NCI-H1092 treated with DMSO at 0.1 percent for 48 hours (cell line): ENCODE data around the gene WDR76.
"Not testable (repeated sequence)": the region's sequence is repeated elsewhere in the genome, so short reads cannot be mapped to it uniquely, and the experiment has no call there.

Experiments
- DNase-seq: peaks from one replicate; lab custom pipeline; 2025; lab: John Stamatoyannopoulos, UW

WDR76 gene

GRCh38 chr15:43821505-43821904, 5.3 kb upstream of the WDR76 start:
- DNase-seq: no peak

GRCh38 chr15:43824302-43825246, 2.2 kb upstream of the WDR76 start, which contains the start of gene MFAP1:
Gene MFAP1, minus strand, starts transcription at chr15:43824690. Its CDS starts 121 bp downstream, at chr15:43824569.
- peak; percentile 95 for DNase-seq

DNA sequence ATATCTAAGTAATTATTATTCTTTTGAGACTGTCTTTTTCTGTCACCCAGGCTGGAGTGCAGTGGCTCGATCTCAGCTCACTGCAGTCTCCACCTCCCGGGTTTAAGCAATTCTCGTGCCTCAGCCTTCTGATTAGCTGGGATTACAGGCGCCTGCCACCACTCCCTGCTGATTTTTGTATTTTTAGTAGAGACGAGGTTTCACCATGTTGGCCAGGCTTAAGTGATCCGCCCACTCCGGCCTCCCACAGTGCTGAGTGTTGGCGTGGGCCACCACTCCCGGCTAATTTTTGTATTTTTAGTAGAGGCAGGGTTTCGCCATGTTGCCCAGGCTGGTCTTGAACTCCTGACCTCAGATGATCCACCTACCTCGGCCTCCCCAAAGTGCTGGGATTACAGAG, 1.5 kb upstream of the WDR76 start:
- DNase-seq: not testable (repeated sequence)

DNA sequence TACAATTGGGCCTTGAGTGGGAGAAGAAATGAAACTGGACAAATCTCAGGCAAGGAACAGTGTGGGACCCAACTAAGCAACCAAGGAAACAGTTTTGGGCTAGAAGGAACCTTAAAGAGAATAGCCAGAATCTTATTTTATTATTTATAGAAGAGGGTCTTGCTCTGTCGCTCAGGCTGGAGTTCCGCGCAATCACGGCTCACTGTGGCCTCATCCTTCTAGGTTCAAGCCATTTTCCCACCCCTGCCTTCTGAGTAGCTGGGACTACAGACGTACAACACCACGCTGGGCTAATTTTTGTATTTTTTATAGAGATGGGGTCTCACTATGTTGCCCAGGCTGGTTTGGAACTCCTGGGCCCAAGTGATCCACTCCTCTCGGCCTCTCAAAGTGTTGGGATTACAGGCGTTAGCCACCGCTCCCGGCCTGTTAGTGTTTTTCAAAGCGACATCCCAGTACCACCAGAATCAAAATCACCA, 734 bp upstream of the WDR76 start:
- no peak for DNase-seq

GRCh38 chr15:43828061-43828657, 1.4 kb downstream of the WDR76 start:
- no peak for DNase-seq

GRCh38 chr15:43829951-43830540, 3.2 kb downstream of the WDR76 start:
- DNase-seq: not testable (repeated sequence)

DNA sequence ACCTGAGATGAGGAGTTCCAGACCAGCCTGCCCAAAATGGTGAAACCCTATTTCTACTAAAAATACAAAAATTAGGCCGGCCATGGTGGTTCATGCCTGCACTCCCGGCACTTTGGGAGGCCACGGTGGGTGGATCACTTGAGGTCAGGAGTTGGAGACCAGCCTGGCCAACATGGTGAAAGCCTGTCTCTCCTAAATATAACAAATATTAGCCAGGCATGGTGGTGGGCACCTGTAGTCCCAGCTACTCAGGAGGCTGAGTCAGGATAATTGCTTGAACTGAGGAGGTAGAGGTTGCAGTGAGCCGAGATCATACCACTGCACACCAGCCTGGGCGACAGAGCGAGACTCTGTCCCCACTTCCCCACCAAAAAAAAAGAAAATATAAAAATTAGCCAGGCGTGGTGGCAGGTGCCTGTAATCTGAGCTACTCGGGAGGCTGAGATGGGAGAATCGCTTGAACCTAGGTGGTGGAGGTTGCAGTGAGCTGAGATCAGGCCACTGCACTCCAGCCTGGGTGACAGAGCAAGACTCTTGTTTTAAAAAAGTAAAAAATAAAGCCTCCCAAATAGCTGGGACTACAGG, 4.0 kb downstream of the WDR76 start:
- DNase-seq: not testable (repeated sequence)

DNA sequence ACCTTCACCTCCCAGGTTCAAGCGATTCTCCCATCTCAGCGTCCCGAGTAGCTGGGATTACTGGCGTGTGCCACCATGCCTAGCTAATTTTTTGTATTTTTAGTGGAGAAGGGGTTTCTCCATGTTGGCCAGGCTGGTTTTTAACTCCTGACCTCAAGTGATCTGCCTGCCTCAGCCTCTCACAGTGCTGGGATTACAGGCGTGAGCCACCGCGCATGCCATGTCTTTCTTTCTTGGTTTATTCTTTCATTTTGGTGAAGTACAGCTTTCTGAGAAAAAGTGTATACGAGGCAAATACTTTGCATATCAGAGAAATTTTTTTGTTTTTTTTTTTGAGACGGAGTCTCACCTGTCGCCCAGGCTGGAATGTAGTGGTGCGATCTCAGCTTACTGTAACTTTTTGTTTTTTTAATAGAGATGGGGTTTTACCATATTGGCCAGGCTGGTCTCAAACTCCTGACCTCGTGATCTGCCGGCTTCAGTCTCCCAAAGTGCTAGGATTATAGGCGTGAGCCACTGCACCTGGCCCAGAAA, 4.8 kb downstream of the WDR76 start:
- not testable (repeated sequence) for DNase-seq

DNA sequence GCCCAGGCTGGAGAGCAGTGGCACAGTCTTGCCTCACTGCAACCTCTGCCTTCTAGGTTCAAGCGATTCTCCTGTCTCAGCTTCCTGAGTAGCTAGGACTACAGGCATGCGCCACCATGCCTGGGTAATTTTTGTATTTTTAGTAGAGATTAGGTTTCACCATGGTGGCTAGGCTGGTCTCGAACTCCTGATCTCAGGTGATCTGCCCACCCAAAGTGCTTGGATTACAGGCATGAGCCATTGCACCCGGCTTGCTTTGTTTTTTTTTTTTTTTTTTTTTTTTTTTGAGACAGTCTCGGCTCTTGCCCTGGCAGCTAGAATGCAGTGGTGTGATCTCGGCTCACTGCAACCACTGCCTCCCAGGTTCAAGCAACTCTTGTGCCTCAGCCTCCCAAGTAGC, 5.7 kb downstream of the WDR76 start:
- not testable (repeated sequence) for DNase-seq

- no peak for DNase-seq
These were observed 18.6 kb downstream of the WDR76 start for GRCh38 chr15:43845421-43845820.

GRCh38 chr15:43851251-43851650, 24.4 kb downstream of the WDR76 start:
- no peak for DNase-seq

- DNase-seq: no peak
These were observed 25.8 kb downstream of the WDR76 start for GRCh38 chr15:43852607-43853006.

DNA sequence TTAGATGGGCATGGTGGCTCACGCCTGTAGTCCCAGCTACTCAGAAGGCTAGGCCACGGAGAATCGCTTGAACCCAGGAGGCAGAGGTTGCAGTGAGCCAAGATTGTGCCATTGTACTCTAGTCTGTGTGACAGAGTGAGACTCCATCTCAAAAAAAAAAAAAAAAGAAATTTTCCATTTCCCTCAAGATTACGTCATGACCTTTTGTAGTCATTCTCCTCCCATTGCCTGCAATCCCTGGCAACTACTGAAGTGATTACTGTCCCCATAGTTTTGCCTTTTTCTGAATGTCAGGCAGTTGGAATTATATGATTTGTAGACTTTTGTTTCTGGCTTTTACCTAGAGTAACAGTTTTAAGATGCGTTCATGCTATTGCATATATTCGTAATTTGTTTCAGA, 28.0 kb downstream of the WDR76 start:
- DNase-seq: no peak

GRCh38 chr15:43859546-43859945, 32.7 kb downstream of the WDR76 start:
- DNase-seq: no peak

- not testable (repeated sequence) for DNase-seq
These were observed 39.8 kb downstream of the WDR76 start for GRCh38 chr15:43866636-43867035.

DNA sequence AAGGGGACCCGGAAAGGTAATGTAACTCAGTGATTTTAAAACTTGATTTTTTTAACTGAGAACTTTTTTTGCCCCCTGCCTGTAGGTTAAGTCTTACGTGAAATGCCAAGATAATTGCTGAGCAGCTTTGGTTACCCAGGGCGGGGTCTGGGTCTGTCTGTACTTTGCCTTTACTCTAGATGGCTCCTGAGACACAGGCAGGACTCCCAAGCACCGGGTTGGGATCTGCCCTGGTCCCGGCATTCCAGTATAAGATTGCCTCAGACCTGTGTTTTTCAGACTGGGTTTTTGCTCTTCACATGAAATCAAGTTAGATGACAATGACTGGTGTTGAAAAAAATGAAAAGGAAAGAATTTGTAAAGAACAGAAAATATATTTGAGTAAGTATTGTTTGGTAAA, 40.3 kb downstream of the WDR76 start:
- no peak for DNase-seq

- no peak for DNase-seq
These were observed 41.6 kb downstream of the WDR76 start for GRCh38 chr15:43868406-43868805.

- no peak for DNase-seq
These were observed 45.0 kb downstream of the WDR76 start for GRCh38 chr15:43871835-43872234.

GRCh38 chr15:43872416-43873020, 45.7 kb downstream of the WDR76 start:
- peak; percentile 11 for DNase-seq

DNA sequence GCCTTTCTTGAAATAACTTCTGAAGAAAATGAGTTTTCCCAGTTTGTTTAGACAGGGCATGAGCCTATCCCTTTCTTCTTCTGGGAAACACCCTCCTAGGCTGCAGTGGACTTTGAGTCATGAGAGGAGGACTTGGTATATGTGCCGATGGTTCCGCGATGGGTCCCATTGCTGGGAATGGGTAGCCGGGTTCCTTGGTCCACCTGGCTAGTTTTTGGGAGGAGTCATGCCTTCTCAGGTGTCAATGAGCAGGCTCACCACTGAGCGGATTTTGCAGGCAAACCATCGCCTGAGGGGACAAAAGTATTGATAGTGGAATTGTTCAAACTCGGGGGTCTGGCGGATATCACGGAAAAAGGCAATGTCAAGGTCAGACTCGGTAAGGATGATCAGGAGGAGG, 46.8 kb downstream of the WDR76 start:
- DNase-seq: no peak

DNA sequence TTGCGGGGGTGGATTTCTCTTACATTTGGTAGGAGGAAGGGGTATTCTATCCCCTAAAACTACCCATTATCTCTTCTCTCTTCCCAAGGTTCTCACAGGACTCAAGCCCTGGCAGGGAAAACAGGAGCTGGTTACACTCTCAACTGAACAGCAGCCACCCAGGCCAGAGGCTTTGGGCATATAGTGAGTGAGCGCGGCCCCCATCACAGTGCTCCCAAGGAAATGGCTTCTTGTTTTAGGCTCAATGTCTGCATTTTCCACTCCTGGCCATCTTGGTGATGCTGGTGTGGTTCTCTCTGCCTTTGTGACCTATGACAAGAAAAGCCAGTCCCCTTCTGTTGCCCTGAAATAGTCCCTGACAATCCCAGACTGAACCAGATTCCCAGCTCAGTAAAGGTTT, 50.1 kb downstream of the WDR76 start:
- DNase-seq: no peak

- DNase-seq: no peak
These were observed 50.6 kb downstream of the WDR76 start for GRCh38 chr15:43877371-43877770.
